Ishikawa (cell line): ENCODE measurements around the gene RAX2.

Experiments used
- CEBPB ChIP-seq: IDR thresholded peaks from 2 replicates; pipeline ENCODE4 v1.6.1; 2012
- CREB1 ChIP-seq: IDR thresholded peaks from 2 replicates; pipeline ENCODE4 v1.6.1; 2012; ENCODE audit warnings: low read depth
- EGR1 ChIP-seq: IDR thresholded peaks from 2 replicates; pipeline ENCODE4 v1.6.1; 2012
- EP300 ChIP-seq: IDR thresholded peaks from 2 replicates; pipeline ENCODE4 v1.6.1; 2012; ENCODE audit warnings: borderline replicate concordance
- FOXM1 ChIP-seq: IDR thresholded peaks from 2 replicates; pipeline ENCODE4 v1.6.1; 2012; ENCODE audit warnings: low read depth, borderline replicate concordance
- MAX ChIP-seq: IDR thresholded peaks from 2 replicates; pipeline ENCODE4 v1.6.1; 2012
- NFIC ChIP-seq: IDR thresholded peaks from 2 replicates; pipeline ENCODE4 v1.6.1; 2012
- RAD21 ChIP-seq: IDR thresholded peaks from 2 replicates; pipeline ENCODE4 v1.6.1; 2012; ENCODE audit warnings: low read depth
- REST ChIP-seq: IDR thresholded peaks from 2 replicates; pipeline ENCODE4 v1.6.1; 2012; ENCODE audit warnings: low read depth, mild to moderate bottlenecking
- TAF1 ChIP-seq: IDR thresholded peaks from 2 replicates; pipeline ENCODE4 v1.6.1; 2012; ENCODE audit warnings: low read depth, mild to moderate bottlenecking
- TCF12 ChIP-seq: IDR thresholded peaks from 2 replicates; pipeline ENCODE4 v1.6.1; 2012; ENCODE audit warnings: low read depth
- TEAD4 ChIP-seq: IDR thresholded peaks from 2 replicates; pipeline ENCODE4 v1.6.1; 2012
- USF1 ChIP-seq: IDR thresholded peaks from 2 replicates; pipeline ENCODE4 v1.6.1; 2012
- YY1 ChIP-seq: IDR thresholded peaks from 2 replicates; pipeline ENCODE4 v1.6.1; 2012; ENCODE audit warnings: low read depth
- ZBTB7A ChIP-seq: IDR thresholded peaks from 2 replicates; pipeline ENCODE4 v1.6.1; 2012; ENCODE audit warnings: low read depth

Gene RAX2

GRCh38 chr19:3752492-3752891 lies 19.5 kb downstream of the RAX2 start:
- no peak for TF ChIP-seq CREB1
- TF ChIP-seq REST, result no peak
- no peak for TF ChIP-seq ZBTB7A
- no peak for TF ChIP-seq TCF12
- TF ChIP-seq TEAD4, result no peak
- TF ChIP-seq FOXM1, result no peak
- no peak for TF ChIP-seq USF1
- no peak for TF ChIP-seq YY1
- no peak for TF ChIP-seq EGR1
- TF ChIP-seq EP300, result no peak
- no peak for TF ChIP-seq TAF1
- TF ChIP-seq MAX, result no peak
- no peak for TF ChIP-seq CEBPB
- TF ChIP-seq RAD21, result no peak
- no peak for TF ChIP-seq NFIC

- TF ChIP-seq TAF1 (no peak), ZBTB7A (no peak)
Measured at GRCh38 chr19:3751236-3751635, 20.8 kb downstream of the RAX2 start.

GRCh38 chr19:3750211-3750610 lies 21.8 kb downstream of the RAX2 start:
- TF ChIP-seq MAX (no peak), TEAD4 (no peak), RAD21 (no peak), ZBTB7A (no peak), CEBPB (no peak), EGR1 (no peak), CREB1 (no peak), NFIC (no peak), EP300 (no peak), USF1 (no peak), FOXM1 (no peak), YY1 (no peak), REST (no peak), TCF12 (no peak), TAF1 (no peak)

- TF ChIP-seq TAF1 (no peak), NFIC (peak; percentile 40; the same call in 1 of the 2 replicates)
Measured at GRCh38 chr19:3748965-3749364, 23.1 kb downstream of the RAX2 start.

GRCh38 chr19:3746371-3747056 lies 25.5 kb downstream of the RAX2 start:
- TF ChIP-seq EGR1, result no peak
- no peak for TF ChIP-seq USF1
- TF ChIP-seq EP300, result no peak
- no peak for TF ChIP-seq CREB1
- no peak for TF ChIP-seq TCF12
- no peak for TF ChIP-seq FOXM1
- TF ChIP-seq MAX, result no peak
- no peak for TF ChIP-seq REST
- TF ChIP-seq ZBTB7A, result no peak
- no peak for TF ChIP-seq TAF1
- TF ChIP-seq TEAD4, result no peak
- TF ChIP-seq RAD21, result no peak
- no peak for TF ChIP-seq CEBPB
- no peak for TF ChIP-seq YY1
